Testis (tissue), 2 donors: ENCODE data around the gene SORD.

Experiments
- POLR2A ChIP-seq: fragments of 450-650 bp; IDR thresholded peaks from one replicate; pipeline ENCODE4 v1.6.1; 2017; ENCODE audit warnings: antibody characterized with exemption, mild to moderate bottlenecking, moderate library complexity
- TF ChIP-seq, protein P1 (sequence below), 3 experiments: fragments of 450-650 bp in 2 of 3; fragments of 200-600 bp in 1 of 3; sonication (generic) in 1 of 3; IDR thresholded peaks; one replicate each; pipeline ENCODE4 v1.5.1; 2016 to 2019; ENCODE audit warnings: antibody characterized with exemption in 3 of 3, mild to moderate bottlenecking in 2 of 3, moderate library complexity in 1 of 3

DNA sequence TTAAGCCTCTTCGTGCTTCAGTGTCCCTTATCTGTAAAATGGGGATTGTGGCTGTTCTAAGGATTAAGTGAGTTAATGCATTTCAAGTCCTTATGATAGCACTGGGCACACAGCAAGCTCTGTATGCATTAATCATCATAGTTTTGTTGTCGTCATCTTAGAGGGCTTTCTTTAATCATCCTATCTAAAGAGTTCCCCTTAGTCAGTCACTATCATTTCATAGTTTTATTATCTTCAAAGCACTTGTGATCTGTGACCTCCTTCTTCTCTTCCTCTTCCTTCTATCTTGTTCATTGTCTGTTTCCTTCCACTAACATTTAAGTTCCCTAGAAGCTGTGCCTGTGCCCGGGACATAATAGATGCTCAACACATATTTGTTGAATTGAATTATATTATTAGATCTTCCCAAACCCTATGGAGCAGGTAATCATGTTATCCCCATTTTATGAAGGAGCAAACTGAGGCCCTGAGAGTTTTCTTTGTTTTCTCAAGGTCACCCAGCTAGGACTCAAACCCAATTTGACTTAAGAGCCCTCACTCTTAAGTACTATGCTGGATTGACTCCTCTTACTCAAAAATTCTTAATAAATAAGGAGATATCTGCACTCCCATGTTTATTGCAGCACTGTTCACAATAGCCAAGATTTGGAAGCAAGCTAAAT lies 66.8 kb downstream of the SORD start:
- TF ChIP-seq, protein P1, sequence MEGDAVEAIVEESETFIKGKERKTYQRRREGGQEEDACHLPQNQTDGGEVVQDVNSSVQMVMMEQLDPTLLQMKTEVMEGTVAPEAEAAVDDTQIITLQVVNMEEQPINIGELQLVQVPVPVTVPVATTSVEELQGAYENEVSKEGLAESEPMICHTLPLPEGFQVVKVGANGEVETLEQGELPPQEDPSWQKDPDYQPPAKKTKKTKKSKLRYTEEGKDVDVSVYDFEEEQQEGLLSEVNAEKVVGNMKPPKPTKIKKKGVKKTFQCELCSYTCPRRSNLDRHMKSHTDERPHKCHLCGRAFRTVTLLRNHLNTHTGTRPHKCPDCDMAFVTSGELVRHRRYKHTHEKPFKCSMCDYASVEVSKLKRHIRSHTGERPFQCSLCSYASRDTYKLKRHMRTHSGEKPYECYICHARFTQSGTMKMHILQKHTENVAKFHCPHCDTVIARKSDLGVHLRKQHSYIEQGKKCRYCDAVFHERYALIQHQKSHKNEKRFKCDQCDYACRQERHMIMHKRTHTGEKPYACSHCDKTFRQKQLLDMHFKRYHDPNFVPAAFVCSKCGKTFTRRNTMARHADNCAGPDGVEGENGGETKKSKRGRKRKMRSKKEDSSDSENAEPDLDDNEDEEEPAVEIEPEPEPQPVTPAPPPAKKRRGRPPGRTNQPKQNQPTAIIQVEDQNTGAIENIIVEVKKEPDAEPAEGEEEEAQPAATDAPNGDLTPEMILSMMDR (IDR thresholded peaks at IDR 0.05): no peak
- TF ChIP-seq POLR2A: no peak
